NCI-H2081 (cell line): Measurements from ENCODE around the gene NCK1.
"Not testable (repeated sequence)": the region's sequence is repeated elsewhere in the genome, so short reads cannot be mapped to it uniquely, and the experiment has no call there.

Experiments used
- DNase-seq, 2 experiments: peaks; one replicate each; lab custom pipeline; 2025; lab: John Stamatoyannopoulos, UW

NCK1 gene

DNA sequence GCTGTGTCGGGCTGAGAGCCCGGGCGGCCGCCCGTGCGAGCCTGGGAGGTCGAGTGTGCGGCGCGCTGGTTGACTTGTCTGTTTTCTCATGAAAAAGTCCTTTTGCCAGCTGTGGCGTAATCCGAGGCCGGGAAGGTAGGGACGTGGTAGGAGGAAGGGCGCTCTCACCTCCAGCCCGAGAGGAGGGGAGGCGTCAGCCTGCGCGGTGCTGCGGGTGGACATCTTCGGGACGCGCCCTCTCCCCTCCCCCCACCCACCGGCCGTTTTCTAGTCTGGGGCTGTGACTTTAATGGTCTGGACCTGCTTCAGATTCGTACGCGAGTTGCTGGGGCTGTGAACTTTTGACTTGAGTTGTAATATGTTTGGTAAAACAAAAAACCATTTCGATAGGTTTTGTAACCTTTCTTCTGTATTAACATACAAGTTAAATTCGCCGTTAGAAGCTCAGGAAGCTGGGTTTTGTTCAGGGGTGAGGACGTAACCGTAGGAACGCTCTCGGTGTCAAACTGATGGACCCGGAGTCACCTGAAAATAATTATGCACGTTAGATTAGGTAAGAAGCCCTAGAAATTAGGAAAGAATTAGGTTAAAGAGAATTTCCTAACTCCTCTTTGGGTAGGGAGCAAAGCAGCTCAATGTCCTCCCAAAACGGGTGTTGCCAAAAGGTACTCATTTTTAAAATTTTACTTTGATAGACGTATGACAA lies 762 bp downstream of the NCK1 start:
- DNase-seq = peak; percentile 48 to 69

GRCh38 chr3:136869282-136869681 lies 7.3 kb downstream of the NCK1 start:
- no peak for DNase-seq

- DNase-seq = not testable (repeated sequence)
Measured at GRCh38 chr3:136872258-136872657, 10.2 kb downstream of the NCK1 start.

GRCh38 chr3:136879510-136879909 lies 17.5 kb downstream of the NCK1 start:
- DNase-seq = not testable (repeated sequence)

GRCh38 chr3:136882571-136882970 lies 20.6 kb downstream of the NCK1 start:
- no peak for DNase-seq

GRCh38 chr3:136883967-136884720 lies 22.1 kb downstream of the NCK1 start:
- peak; percentile 30 to 62 for DNase-seq

DNA sequence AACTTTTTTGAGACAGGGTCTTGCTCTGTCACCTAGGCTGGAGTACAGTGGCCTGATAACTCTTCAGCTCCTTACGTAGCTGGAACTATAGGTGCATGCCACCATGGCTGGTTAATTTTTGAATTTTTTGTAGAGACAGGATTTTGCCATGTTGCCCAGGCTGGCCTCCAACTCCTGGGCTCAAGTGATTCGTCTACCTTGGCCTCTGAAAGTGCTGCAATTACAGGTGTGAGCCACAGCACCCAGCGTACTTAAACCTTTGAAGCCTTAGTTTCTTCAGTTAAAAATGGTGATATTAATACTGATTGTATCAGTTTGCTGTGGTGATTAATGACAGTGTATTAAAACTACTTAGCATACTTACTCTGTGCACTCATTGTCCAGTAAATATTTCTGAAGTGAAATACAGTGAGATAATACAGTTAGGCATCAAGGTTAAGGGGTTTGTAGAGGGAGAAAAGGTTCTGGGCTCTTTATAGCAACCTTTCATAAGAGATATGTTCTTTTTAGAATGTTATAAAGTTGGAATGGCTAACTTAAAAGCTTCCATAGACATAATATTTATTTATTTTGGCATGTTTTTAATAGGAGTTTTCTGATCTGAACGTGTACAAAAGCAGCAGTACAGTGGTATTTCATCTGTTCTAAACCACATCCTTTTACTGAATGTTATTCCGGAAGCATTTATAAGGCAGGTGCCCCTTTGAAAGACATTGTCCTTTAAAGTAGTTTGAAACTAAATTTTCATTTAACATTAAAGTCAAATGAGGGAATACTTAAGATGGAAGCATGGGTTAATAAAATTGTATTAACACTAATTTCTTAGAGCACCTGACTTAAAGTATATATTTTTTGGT lies 23.6 kb downstream of the NCK1 start:
- no peak for DNase-seq

DNA sequence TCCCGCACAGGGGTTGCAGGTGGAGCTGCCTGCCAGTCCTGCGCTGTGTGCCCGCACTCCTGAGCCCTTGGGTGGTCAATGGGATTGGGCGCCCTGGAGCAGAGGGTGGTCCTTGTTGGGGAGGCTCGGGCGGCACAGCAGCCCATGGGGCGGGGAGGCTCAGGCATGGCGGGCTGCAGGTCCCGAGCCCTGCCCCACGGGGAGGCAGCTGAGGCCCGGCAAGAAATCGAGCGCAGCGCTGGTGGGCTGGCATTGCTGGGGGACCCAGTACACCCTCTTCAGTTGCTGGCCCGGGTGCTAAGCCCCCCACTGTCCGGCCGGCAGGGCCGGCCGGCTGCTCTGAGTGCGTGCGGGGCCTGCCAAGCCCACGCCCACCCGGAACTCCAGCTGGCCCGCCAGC lies 27.9 kb downstream of the NCK1 start:
- DNase-seq = no peak

DNA sequence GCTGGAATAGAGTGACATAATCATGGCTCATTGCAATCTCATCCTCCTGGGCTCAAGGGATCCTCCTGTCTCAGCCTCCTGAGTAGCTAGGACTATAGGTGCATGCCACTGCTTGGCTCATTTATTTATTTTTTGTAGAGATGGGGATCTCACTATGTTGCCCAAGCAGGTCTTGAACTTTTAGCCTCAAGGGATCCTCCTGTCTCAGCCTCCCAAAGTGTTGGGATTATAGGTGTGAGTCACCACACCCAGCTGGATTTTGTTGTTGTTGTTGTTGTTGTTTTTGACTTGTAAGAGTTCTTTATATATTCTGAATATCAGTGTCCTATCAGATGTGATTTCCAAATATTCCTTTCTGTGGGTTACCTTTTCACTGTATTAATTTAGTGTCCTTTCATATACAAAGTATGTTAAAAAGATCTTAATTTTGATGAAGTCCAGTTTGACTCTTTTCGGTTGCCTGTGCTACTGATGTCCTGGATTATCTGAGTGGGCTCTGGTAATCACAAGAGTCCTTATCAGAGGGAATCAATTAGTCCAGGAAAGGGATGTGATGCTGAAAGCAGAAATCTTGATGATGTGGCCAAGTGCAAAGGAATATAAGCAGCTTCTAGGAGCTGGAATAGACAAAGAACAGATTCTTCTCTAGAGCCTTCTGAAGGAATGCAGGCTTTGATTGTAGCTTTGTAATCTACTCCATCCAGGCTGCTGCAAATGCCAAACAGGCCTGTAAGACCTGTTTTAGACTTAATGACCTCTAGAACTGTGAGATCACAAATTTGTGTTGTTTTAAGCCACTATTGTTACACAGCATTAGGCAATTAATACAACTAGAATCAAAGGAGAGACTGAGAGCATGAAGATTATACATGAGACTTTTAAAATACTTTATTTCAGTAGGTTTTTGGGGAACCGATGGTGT lies 30.2 kb downstream of the NCK1 start:
- DNase-seq = no peak

DNA sequence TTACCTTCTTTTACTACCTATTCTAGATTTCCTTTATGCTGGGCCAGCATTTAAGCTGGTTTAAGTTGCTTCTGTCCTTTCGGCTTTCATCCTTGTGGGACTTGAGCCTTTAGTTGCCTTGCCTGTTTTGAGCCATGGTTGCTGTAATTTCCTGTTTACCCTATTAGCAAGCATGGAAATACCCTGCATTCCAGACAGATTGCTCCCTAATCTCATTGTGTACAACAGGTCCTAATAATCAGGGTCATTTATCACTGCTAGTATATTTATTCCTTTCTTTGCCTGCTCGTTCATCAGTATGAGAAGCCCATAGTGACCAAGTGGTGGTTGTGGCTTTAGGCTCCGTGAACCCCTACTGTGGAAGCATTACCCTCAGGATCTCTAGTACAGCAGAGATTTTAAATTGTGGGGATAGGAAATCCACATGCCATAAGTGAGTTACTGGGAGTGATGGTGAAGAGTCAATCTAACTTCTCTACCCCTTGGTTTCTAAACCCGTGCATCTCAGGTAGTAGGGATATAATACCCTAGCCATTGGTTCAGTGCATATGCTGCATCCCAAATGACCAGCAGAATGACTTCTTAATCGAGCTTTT lies 31.9 kb downstream of the NCK1 start:
- peak in 1 of 2 experiments; percentile 19 for DNase-seq

DNA sequence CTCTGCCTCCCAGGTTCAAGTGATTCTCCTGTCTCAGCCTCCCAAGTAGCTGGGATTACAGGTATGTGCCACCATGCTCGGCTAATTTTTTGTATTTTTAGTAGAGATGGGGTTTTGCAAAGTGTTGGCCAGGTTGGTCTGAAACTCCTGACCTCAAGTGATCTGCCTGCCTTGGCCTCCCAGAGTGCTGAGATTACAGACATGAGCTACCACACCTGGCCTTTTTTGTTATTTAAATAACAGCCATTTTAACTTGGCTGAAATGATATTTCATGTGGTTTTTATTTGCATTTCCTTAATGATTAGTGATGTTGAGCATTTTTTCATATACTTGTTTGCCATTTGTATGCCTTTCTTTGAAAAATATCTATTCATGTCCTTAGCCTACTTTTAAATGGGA lies 35.2 kb downstream of the NCK1 start:
- peak in 1 of 2 experiments; percentile 48 for DNase-seq

- no peak for DNase-seq
Measured at GRCh38 chr3:136898549-136898948, 36.5 kb downstream of the NCK1 start.

DNA sequence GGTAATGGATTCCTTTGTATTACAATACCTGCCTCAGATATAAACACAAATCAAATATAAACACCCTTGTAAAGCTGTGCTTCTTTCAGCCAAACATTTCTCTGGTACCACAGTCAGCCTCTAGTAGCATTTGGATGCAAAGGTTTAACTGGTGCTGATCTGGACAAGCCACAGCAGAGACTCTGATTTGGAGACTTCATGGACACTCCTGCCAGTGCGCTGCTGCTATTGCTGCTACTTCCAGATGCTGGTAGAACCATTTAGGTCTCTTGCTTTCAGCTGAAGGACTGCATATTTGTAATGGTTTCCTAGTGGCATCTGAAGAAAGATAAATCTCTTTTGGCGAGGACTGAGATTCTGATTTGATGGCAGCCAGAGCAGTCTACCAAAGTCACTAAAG lies 36.9 kb downstream of the NCK1 start:
- no peak for DNase-seq

GRCh38 chr3:136899622-136900158 lies 37.7 kb downstream of the NCK1 start:
- no peak for DNase-seq

GRCh38 chr3:136900694-136901093 lies 38.7 kb downstream of the NCK1 start:
- not testable (repeated sequence) for DNase-seq

DNA sequence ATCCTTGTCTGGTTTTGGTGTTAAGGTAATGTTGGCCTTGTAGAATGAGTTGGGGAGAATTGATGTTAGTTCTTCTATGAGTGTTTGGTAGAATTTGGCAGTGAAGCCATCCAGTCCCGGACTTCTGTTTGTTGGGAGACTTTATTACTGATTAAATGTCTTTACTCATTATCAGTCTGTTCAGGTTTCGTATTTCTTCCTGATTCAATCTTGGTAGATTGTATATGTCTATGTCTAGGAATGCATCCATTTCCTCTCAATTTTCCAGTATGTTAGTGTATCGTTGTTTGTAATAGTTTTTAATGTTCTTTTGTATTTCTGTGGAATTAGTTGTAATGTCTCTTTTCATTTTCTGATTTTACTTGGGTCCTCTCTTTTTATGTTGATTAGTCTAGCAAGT lies 39.4 kb downstream of the NCK1 start:
- no peak for DNase-seq

DNA sequence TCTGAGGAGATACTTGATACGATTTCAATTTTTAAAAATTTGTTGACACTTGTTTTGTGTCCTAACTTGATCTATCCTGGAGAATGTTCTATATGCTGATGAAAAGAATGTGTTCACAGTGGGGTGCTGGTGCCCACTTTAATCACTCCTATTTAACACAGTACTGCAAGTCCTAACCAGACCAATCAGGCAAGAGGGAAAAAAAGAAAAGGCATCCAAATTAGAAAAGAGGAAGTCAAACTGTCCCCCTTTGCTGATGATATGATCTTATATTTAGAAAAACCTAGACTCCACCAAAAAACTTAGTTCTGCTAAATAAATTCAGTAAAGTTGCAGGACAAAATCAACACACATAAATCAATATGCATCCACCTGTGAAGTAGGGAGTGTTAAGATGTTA lies 40.5 kb downstream of the NCK1 start:
- not testable (repeated sequence) for DNase-seq

GRCh38 chr3:136903899-136904298 lies 41.9 kb downstream of the NCK1 start:
- DNase-seq = no peak

DNA sequence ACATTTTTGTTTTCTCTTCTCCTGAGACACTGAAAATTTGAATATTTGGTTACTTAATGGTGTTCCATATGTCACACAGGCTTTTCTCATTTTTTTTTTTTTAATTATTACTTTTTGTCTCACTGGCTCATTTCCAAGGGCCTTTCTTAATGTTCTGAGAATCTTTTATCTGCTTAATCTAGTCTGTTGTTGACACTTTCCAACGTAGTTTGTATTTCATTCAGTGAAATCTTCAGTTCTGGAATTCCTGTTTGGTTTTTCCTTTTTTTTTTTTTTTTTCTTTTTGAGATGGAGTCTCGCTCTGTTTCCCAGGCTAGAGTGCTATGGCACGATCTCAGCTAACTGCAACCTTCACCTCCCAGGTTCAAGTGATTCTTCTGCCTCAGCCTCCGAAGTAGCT lies 42.7 kb downstream of the NCK1 start:
- no peak for DNase-seq

- DNase-seq = no peak
Measured at GRCh38 chr3:136905549-136905948, 43.5 kb downstream of the NCK1 start.

DNA sequence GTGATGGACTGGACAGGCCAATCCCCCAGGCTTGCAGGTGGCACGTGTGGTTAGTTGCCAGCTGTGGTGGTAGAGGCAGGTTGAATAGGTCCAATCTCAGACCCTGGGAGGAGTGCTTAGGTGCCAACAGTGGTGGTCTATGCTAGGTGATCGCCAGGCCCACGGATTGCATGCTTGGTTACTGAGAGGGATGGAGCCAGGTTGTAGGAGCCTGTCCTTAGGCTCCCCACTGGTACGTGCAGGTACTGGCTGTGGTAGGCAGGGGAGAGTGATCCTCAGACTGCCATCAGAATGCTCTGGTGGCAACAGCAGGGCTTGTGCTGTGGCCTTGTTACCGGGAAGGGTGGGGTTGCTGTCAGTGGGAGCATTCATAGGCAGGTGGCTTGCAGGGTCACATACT lies 44.7 kb downstream of the NCK1 start:
- no peak for DNase-seq
